NCI-H2196 (cell line): ENCODE measurements around the gene OGA.

Experiments used
- DNase-seq: peaks from one replicate; lab custom pipeline; 2025; ENCODE audit not compliant: unreplicated experiment; lab: John Stamatoyannopoulos, UW

Gene OGA

DNA sequence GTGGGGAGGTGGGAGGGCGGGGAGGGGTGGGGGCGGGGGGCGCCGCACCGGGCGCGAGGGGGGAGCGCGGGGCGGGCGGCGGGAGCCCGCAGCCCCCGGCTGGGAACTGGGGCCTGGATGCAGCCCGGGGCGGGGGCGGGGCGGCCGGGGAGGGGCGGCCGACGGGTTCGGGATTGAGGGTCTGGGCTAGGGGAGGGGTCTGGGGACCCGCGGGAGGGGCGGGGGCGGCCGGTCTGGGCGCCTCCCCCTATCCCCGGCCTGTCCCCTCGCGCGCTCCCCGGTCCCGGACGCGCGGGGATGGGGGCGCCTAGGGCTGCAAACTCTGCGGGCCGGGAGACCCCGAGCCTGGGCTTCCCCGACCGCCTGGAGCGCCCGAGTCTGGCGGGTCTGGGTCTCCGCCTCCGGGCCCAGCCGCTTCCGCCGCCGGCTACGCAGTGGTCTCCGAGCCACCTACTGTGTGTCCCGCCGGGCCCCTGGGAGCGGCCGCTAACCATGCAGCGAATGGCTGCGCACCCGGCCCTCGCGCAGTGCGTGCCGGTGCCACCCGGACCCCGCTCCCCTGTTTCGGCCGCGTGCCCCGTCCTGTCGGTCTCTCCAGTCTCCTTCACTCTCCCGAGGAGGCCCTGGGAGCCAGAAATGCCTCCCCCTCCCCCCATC is 42.0 kb downstream of the OGA start:
- no peak for DNase-seq

DNA sequence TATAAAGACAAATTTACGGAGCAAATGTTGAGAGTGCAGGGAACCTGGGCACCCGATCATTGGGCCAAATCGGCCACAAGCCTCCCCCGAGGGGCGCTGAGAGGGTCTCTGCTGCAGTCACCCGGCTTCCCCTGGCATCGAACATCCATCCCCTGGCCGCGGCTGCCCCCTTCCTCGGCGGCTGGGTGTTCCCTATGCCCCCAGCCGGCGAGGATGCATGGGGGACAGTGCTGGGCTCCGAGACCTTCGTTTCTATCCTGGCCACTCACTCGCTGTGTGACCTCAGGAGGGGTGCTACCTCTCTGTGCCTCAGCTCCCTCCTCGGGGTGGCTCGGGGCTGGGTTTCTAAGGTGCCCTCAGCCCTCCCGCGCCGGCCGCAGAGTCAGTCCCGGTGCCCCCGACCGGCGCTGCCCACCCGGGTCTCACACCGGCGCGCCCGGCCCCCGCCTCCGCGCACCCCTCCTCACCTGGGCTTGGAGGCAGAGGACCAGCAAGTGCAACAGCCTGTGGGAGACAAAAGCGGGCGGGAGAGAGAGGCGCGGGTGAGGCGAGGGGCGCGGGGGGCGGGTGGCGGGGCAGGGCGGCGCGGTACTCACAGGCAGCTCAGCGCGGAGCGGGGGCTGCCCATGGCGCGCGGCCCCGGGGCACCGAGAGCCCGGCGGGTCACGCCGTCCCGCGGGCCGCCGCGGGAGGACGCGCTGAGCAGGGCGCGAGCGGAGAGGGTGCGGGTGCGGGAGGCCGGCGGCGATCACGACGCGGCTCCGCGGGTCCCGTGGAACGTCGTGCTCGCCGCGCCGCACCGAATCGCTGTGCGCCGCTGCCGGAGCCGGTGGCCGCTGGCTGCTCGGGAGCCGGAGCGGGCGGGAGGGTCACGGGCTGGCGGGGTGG is 42.7 kb downstream of the OGA start, which contains the start of gene FGF8:
FGF8 (minus strand) TSS at position 842 of the 888 bp plus-strand sequence; CDS start at position 628, 214 bp downstream.
- DNase-seq: no peak

DNA sequence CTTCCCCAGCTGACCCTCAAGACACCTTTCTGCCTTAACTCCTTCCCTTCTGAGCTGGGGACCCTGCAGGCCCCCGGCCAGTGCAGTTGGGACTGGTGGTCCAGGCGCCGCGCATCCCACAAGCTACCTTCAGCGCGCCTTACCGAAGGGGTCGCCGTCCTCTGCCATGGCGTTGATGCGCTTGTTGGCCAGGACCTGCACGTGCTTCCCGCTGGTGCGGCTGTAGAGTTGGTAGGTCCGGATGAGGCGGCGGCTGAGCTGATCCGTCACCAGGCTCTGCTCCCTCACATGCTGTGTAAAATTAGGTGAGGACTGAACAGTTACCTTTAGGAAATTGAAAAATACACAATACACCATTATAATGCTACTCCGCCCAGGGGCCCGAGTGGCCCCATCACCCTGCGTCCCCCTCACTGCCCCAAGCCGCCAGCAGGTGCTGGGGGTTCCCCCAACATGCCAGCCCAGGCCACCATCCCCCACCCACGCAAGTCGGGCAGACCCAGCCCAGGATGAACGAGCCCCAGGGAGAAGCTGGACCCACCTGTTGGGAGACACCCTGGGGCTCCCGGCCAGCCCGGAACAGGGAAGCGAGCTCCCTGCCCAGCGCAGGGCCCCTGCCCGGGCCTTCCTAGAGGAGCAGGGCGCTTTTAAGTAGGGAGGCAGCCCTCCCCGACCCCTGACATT is 43.5 kb downstream of the OGA start:
- no peak for DNase-seq

DNA sequence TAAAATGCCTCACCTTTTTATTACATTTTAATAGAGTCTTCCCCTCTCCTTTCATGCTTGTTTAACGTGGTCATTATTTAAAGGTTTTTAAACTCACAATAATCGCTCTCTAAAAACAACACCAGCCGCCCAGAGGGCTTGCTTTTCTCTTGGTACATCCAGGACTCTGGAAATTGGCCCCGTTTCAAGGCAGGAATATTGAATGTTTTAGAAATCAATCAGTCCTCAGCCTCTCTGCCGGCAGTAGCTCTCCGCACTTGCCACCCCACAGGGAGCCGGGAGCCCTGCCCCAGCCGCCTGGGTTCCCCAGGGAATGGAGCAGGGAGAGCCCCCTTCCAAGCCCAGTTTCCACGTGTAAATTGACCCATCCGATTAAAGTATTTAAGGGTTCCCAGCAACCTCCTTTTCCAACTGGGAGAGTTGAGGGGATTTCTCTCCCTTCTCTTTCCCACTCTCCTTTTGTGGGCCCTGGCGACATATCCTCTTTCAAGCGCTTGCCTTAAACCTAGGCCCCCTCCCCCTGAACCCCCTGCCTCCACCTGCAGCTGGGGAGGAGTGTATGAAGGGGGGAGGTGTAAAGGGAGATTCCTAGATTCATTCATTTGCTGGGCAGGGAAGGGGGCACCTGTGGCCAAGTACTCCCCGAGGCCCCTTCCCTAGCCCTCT is 44.2 kb downstream of the OGA start:
- DNase-seq: no peak

DNA sequence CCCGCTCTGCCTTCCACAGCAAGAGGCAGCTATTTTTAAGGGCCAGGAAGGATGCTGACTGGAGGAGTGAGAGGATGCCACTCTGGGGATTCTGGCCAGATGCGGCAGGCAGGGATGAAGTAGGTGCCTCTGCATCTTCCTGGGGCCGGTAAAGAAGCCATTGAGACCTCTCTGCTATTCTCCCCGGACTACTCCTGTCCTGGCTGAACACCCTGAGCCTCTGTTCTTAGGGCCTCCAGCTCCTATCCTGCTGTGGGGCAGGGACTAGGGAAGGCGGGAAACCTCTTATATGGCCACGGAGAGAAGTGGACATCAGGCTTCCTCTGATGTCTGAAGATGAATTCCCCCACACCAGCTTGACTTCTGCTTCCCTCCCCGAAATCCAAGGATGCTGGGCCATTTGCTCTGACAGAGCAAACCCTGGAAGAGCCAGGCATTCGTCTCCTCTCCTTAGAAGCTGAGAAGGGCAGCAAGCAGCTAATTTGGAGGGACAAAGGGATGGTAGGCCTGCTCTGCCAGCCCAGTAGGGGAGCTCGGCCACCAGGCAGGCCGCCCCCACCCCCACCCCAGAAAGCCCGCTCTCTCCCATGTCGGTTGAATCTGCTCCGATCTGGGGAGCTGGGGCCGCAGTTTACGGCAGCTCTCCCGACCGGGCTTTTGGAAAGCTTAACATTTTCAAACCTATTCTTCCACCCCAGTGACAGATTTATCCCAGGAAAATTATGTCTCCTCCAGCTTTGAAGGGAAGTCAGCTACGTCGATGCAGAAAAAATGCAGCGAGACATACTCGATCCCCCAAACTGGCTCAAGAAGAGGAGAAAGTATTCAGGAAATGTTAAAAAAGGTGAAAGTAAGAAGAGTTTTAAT is 45.1 kb downstream of the OGA start:
- no peak for DNase-seq

DNA sequence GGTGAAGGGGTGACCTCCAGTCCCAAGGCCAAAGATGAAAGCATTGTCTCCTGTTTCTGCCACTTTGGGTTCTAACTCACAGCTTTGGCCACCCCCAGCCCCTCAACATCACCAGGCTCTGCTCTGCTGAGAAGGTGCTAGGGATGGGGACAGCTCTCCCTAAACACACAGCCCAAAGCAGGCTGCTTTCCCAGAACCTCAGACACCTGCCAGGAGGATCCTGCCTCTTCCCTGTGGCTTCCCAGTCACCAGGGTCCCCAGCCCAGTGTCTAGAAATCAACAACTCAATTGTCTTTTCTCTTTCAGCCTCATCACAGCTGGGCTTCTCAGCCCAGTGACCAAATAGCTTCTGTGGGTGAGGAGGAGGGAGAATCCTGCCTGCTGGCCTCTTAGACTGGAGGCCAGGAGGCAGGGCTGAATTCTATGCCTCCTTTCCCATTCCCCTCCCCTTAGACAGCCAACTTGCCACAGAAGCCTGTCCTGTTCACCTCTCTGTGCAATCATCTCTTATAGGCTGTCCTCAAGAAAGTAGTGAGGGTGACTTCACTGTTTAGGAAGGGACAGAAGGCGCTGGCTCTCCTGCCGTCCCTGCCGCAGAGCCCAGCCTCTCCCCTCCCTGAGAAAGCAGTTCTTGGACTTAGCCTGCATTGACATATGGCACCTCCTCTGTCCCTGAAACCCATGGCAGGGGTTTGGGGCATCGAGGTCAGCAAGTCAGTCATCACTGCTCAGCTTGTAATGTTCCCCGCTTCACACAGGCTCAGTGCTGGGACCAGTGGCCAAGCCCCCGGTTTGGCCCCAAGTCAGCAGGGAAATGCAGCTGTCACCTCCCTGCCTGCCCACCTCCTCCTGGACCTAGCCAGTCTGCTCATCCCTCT is 46.0 kb downstream of the OGA start:
- no peak for DNase-seq

DNA sequence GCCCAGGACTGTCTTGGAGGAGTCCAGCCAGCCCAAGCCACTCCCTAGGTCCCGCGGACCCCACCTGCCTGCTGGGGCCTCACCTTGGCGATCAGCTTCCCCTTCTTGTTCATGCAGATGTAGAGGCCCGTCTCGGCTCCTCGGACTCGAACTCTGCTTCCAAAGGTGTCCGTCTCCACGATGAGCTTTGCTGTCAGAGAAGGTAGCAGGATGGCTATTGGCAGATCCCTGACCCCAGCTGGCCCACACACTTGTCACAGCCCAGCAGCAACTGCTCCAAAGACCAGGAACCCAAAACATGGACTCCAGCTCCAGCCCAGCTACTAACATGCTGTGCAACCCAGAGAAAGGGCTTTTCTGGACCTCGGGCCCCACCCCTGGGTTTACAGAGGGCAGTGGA is 46.9 kb downstream of the OGA start:
- no peak for DNase-seq

DNA sequence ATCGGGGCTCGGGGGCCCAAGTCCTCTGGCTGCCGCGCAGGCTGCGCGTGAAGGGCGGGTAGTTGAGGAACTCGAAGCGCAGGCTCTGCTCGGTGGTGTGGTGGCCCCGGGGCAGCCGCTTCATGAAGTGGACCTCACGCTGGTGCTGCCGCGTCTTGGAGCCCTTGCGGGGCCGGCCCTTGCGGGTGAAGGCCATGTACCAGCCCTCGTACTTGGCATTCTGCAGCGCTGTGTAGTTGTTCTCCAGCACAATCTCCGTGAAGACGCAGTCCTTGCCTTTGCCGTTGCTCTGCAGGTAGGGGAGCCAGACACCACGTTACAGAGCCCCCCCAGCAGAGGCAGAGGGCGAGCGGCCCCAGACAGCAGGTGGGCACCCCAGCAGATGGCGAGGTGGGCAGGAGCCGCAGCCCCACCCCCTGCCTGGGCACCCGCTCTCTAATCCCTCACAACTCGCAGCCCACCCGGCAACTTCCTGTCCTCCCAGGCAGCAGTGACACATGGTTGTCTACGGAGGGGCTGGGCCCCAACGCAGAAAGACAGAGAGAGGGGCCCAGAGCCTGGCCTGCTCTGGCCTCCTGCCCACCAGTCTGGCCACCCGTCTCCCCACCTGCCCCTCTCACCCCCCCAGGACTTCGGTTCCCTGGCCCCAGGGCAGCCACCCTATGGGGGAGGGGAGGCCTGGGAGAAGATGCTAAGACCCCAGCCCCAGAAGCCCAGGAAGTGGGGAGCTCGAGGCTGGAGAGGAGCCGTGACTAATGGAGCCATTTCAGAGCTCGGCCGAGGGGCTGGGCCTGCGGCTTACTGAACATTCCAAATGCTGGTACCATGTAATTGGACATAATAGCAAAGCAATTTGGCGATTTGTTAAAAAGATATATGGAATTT is 47.7 kb downstream of the OGA start:
- DNase-seq: no peak

DNA sequence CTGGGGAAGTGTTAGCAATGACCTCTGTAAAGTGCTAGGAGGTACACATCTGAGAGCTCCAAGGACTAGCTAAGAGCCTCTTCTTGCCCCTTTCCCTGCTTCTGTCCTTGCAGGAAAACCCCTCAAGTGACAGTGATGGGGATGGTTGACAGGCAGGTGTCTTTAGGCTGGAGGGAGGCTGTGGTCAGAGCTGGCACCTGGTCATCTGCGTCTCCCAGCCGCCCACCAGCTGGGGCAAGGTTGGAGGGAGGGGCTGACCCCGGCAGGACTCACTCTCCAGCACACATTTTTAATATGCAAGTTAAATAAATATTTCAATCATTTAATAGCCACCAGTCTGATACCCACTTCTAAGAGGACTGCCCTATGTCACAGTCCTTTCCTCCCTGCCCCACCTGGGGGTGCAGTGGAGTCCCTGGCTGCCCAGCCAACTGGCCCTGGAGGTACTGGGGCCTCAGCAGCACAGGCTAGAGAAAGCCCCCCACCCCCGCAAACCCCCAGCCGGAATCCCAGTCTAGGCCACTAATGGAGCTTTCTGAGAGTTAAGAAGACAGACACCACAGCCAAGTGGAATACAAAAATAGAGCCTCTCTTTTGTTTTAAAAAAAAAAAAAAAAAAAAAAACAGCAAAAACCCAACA is 48.6 kb downstream of the OGA start:
- no peak for DNase-seq

DNA sequence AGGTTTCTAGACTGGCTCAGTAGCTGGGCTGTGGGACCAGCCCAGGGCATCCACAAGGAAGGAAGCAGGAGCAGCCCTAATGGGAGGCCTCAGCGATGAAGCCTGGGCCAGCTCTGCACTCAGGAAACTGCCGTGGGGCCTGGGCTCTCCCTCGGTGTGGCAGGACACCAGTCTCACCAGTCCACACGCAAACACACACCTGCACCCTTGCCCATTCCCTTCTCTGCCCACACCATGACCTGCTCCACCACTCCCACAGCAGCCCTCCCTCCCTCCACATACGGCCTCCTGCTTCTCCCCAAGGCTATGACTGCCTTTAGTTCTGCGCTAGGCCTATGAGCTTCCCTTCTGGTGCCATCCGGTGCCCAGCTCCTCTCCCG is 49.5 kb downstream of the OGA start:
- DNase-seq: no peak

DNA sequence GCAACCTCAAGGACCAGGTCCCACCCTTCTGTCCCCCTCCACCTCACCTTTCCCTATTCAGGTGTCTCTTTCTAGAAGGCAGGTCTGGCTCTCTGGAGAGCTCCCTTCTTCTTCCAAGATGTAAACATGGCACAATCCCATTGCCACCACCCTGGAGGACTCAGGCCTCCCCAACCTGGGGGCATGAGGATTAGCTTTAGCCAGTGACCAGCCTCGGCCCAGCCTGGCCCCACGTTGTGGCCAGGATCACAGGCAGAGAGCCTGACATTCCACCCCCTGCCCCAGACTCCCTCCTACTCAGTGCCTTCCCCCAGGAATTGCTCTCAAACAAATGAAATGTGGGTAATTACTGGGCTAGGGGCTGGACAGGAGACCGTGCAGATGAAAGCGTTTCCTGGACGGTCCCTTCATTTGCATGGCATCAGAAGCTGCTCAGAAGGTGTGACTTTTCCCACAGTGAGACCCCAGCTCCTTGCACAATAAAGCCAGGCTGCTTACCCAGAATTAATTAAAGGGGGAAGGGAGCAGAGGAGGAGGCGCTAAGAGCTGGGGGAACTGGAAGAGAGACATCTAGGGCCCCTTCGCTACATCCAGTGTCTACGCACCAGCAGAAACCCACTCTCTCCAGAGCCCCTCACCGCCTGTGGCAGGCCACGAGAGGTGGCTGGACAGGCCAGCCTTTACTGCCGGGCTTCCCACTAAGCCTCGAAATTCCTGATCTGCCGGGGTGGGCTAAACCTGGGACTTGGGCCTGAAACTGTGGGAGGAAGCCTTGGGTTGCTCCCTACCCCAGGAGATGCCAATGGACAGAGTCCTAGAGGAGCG is 50.1 kb downstream of the OGA start:
- no peak for DNase-seq

DNA sequence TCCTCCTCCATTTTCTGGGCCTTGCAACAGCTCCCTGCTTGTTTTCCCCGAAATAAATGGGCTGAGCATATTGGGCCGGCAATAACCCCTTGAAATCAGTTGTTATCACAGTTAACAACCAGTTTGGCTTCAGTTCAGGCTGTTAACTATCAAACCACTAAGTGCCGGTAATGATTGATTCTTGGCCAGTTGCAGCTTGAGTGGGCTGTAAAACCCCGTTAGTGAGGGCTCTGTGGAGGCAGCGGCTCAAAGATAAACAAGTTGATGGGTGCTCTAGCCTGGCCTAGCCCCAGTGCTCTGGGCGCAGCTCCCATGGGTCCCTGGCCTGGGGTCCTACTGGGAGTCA is 50.7 kb downstream of the OGA start:
- DNase-seq: no peak

DNA sequence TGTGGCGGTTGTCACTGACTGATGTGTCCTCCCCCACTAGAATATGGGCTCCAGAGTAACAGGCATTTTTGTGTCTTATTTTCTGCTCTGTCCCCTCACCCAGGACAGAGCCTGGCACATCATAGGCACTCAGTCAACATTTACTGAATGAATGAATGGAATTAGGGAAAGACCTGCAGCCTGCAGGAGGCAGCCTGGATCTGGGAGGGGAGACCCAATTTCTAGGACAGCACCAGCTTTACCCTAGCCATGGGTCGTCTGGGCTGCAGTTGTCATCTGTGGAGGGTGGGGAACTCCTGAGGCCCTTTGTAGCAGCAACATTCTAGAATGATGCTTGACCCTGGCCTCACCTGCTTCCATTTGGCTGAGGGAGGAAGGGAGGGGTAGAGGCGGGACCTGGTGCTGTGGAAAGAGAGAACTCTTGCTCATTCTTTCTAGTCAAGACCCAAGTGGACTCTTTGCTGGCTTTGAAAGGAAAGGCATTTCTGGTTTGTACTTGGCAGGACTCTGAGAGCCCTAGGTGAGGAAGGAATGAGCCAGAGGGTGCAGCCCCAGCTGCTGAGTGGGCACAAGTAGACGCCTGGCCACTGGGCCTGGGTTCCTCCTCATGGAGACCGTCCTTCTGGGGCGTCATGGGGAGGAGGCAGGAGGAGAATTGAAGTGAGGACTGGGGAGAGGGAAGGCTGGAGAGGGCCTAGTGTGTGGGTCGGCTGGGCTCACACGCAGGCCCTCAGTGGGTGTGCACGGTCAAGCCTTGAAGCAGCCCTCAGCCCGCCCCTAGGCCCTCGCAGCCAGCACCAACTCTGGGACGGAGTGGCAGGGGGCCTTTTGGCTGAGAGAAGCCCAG is 51.3 kb downstream of the OGA start:
- DNase-seq: no peak

DNA sequence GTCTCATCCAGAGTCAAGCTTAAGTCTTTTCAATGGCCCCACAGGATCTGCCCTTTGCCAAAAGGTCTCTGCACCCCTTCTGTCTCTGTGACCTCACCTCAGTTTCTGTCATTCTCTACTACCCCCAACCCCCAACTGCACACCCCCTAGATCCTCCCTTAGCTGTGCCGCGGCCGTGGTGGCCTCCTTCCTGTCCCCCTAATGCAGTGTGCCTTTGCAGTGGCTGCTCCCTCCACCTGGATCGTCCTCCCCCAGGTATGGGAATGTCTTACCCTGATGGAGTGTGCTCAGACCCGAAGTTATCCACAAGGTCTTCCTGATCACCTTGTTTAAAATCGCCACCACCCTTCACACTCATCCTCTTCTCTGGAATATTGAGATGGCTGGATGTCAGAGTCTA is 51.9 kb downstream of the OGA start:
- DNase-seq: no peak

DNA sequence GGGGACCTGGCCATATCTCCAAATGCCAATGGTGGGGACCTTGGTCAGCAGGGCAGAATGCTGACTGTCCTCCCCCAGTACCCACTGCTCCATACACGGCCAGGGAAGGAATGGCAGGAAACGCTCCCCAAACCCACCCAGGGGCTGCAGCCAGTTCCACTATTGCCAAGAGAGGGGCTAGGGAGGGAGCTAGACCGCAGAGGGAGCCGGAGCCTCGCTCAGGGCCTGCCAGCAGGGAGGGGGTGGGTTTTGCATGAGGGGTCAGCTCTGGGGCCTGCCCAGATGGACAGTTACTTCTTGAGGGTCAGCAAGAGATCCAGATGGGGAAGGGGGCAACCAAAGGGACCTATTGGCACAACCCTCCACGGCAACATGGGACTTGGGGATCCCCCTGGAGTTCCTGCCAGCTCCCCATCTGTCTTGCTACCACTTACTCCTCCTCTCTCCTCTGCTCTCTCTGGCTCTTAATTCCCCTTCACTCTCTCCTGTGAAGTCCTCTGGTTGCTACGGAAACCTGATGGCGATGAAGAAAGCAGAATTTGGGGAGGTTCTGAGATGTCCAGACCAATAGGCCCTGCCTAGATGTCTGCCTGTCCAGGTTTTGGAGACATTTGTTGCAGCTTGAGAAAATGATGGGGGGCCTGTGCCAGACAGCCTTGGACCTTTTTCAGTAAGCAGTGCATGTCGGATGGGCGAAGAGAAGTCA is 55.0 kb downstream of the OGA start:
- no peak for DNase-seq

DNA sequence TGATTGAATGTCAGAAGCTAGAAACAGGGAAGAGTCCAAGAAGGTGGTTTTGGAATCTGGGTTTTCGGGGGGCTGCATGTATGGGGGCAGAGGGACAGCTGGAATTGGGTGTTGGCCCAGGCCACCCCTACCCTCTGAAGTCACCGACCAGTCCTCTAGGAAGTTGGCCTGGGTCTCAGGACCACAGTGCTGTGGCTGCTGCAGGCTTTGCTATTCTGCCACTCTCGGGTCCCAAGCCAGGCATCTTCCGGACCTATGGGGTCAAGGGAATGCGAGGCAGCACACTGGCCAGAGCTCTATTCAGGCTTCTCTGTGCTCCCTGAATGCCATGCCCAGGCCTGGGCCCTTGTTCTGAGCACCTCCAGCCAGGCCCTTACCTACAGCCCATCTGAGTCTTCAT is 55.5 kb downstream of the OGA start:
- DNase-seq: no peak
